Kidney capillary endothelial cell (primary cell): Measurements from ENCODE around the gene DDX6.
"Not testable (repeated sequence)": the region's sequence is repeated elsewhere in the genome, so short reads cannot be mapped to it uniquely, and the experiment has no call there.

Experiments used
- DNase-seq: peaks from one replicate; pipeline ENCODE4 v3.0.0-alpha.2; 2018; ENCODE audit warnings: low spot score

DDX6 gene

GRCh38 chr11:118740892-118741291 lies 50.1 kb downstream of the DDX6 start:
- no peak for DNase-seq

- DNase-seq, result no peak
Measured at GRCh38 chr11:118735203-118735602, 55.8 kb downstream of the DDX6 start.

GRCh38 chr11:118734031-118734430 lies 56.9 kb downstream of the DDX6 start:
- no peak for DNase-seq

GRCh38 chr11:118729753-118730152 lies 61.2 kb downstream of the DDX6 start:
- DNase-seq, result not testable (repeated sequence)

GRCh38 chr11:118728112-118728511 lies 62.9 kb downstream of the DDX6 start:
- not testable (repeated sequence) for DNase-seq

- DNase-seq, result not testable (repeated sequence)
Measured at GRCh38 chr11:118727721-118728066, 63.3 kb downstream of the DDX6 start.

- DNase-seq, result not testable (repeated sequence)
Measured at GRCh38 chr11:118727001-118727720, 63.8 kb downstream of the DDX6 start.

GRCh38 chr11:118721478-118722015 lies 69.4 kb downstream of the DDX6 start:
- not testable (repeated sequence) for DNase-seq

- not testable (repeated sequence) for DNase-seq
Measured at GRCh38 chr11:118720740-118721139, 70.2 kb downstream of the DDX6 start.

- DNase-seq, result not testable (repeated sequence)
Measured at GRCh38 chr11:118720078-118720477, 70.9 kb downstream of the DDX6 start.

- not testable (repeated sequence) for DNase-seq
Measured at GRCh38 chr11:118718562-118718961, 72.4 kb downstream of the DDX6 start.

GRCh38 chr11:118717733-118718132 lies 73.2 kb downstream of the DDX6 start:
- not testable (repeated sequence) for DNase-seq

GRCh38 chr11:118717221-118717620 lies 73.7 kb downstream of the DDX6 start:
- not testable (repeated sequence) for DNase-seq

- DNase-seq, result no peak
Measured at GRCh38 chr11:118715837-118716260, 75.1 kb downstream of the DDX6 start.

- DNase-seq, result no peak
Measured at GRCh38 chr11:118715245-118715831, 75.6 kb downstream of the DDX6 start.

GRCh38 chr11:118714816-118715215 lies 76.1 kb downstream of the DDX6 start:
- DNase-seq, result no peak

GRCh38 chr11:118714416-118714815 lies 76.5 kb downstream of the DDX6 start:
- not testable (repeated sequence) for DNase-seq

- no peak for DNase-seq
Measured at GRCh38 chr11:118708296-118708695, 82.7 kb downstream of the DDX6 start.

GRCh38 chr11:118706546-118706825 lies 84.5 kb downstream of the DDX6 start:
- DNase-seq, result no peak

GRCh38 chr11:118705791-118706545 lies 85.0 kb downstream of the DDX6 start:
- DNase-seq, result no peak

GRCh38 chr11:118705111-118705741 lies 85.7 kb downstream of the DDX6 start:
- DNase-seq, result no peak

GRCh38 chr11:118703563-118704106 lies 87.3 kb downstream of the DDX6 start:
- no peak for DNase-seq
